HG02759 (cell line): ENCODE results near the gene PTPRG.
A peak's percentile ranks its signal among the peaks of the same experiment; 100 is the strongest.

ENCODE experiments used
- ATAC-seq: cut with Tn5 transposase; IDR thresholded peaks from one replicate; pipeline ENCODE4 v1.9.1; 2021; ENCODE audit warnings: mild to moderate bottlenecking, moderate library complexity; ENCODE audit not compliant: unreplicated experiment

Gene PTPRG

GRCh38 chr3:62193586-62194345 is 632.4 kb downstream of the PTPRG start:
- no peak for ATAC-seq

- ATAC-seq: no peak
These were observed 636.1 kb downstream of the PTPRG start for GRCh38 chr3:62197350-62198012.

GRCh38 chr3:62199126-62199525 is 637.8 kb downstream of the PTPRG start:
- ATAC-seq: no peak

GRCh38 chr3:62201438-62202035 is 640.2 kb downstream of the PTPRG start:
- ATAC-seq: no peak

GRCh38 chr3:62203152-62203551 is 641.8 kb downstream of the PTPRG start:
- ATAC-seq: no peak

- no peak for ATAC-seq
These were observed 642.2 kb downstream of the PTPRG start for GRCh38 chr3:62203561-62203960.

GRCh38 chr3:62207197-62207596 is 645.8 kb downstream of the PTPRG start:
- no peak for ATAC-seq

GRCh38 chr3:62208385-62208784 is 647.0 kb downstream of the PTPRG start:
- ATAC-seq: no peak

GRCh38 chr3:62209101-62209500 is 647.7 kb downstream of the PTPRG start:
- no peak for ATAC-seq

- ATAC-seq: no peak
These were observed 648.6 kb downstream of the PTPRG start for GRCh38 chr3:62210011-62210410.

GRCh38 chr3:62211675-62212429 is 650.5 kb downstream of the PTPRG start:
- ATAC-seq: no peak

- no peak for ATAC-seq
These were observed 653.5 kb downstream of the PTPRG start for GRCh38 chr3:62214850-62215249.

GRCh38 chr3:62220616-62221015 is 659.2 kb downstream of the PTPRG start:
- ATAC-seq: no peak

- ATAC-seq: no peak
These were observed 663.7 kb downstream of the PTPRG start for GRCh38 chr3:62225051-62225450.

GRCh38 chr3:62226601-62227339 is 665.4 kb downstream of the PTPRG start:
- ATAC-seq: peak; percentile 66

GRCh38 chr3:62228467-62228866 is 667.1 kb downstream of the PTPRG start:
- ATAC-seq: no peak

GRCh38 chr3:62229211-62229610 is 667.8 kb downstream of the PTPRG start:
- ATAC-seq: no peak

GRCh38 chr3:62229908-62230307 is 668.5 kb downstream of the PTPRG start:
- ATAC-seq: no peak

GRCh38 chr3:62233065-62233464 is 671.7 kb downstream of the PTPRG start:
- no peak for ATAC-seq

GRCh38 chr3:62236016-62236415 is 674.6 kb downstream of the PTPRG start:
- no peak for ATAC-seq
